ENCODE measurements around the gene DRAXIN.
A peak's percentile ranks its signal among the peaks of the same experiment; 100 is the strongest.

The DRAXIN gene

DNA sequence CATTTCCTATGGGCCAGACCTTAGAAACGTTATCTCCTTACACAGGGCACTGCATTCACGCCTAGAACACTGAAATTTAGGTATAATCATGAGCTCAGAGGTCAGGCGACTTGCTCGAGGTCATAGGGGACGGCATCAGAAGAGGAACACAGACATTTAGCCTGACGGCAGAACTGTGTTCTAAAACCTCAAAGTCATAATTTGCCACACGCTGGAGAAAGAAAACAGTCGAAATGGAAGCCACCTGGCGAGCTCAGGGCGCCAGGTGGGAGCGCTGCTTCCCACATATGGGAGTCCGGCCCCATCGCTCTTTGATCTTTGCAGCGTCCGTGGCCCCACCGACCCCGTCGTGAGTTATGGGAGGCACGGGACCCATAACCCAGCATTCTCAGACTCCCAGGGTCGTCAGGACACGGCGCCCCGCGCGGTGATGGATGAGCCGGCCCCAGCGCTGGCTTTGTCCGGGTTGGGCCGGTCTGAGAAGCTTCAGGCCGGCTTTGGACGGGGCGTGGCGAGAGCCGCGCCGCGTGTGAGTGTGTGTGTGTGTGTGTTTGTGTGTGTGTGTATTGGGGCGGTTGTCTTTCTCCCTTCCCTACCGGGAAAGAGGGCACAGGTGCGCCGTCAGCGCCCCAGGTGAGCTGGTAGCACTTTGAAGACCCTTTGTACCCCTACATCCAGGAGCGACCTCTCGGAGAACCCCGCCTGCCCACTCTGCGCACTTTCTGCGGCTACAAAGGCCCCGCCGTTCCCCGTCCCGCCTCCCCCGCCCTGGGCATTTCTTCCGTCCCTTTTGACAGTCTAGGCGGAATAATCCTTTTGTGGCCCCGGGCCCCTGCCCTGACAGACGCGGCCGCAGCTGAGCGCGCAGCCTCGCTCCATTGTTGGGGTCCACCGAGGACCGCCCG is 861 bp upstream of the DRAXIN start:
- no peak for DNase-seq

GRCh38 chr1:11691928-11692711 is 610 bp downstream of the DRAXIN start:
- no peak for DNase-seq

DNA sequence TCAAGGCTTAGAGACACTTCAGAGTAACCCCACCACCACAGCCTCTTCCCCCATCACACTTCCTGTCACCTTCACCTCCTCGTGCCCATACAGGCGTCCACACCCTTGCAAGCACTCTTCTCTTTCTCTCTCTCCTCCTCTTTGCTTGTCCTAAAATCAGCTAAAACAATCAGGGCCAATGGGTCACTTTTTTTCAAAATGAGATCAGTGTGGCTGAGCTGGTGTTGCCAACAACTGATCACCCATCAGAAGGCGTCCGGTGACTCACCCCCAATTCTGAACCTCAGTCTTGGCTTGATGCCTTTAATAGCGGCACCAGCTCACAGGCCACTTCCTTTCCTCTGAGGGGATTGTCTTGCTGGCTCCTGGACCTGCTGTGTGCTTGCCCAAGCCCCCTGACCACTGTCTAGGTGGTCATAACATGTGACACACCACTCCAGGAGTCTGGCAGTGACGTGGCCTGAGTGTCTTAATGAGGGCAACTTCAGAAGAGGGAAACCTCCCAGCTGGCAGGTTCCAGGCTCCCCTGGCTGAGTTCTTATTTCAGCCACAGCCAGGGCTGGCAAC is 1.6 kb downstream of the DRAXIN start:
- DNase-seq: no peak

DNA sequence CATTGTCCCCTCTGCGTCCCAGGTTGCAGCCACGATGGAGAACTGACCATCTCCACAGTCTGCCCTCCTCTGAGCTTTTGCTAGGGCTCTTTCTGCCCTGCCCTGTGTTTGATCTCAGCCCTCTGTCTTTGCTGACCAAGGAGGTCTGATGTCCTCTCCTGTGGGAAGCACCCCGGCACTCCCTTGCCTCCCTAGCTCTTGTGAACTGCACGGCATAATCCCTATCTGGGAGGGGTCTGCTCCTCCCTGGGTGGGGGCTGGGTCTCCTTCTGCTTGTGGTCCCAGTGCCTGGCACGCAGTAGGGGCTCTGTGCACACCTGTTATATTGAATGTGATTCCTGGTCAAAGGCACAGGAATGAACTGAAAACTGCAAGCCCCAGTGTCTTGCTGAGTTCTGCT is 2.4 kb downstream of the DRAXIN start:
- no peak for DNase-seq

DNA sequence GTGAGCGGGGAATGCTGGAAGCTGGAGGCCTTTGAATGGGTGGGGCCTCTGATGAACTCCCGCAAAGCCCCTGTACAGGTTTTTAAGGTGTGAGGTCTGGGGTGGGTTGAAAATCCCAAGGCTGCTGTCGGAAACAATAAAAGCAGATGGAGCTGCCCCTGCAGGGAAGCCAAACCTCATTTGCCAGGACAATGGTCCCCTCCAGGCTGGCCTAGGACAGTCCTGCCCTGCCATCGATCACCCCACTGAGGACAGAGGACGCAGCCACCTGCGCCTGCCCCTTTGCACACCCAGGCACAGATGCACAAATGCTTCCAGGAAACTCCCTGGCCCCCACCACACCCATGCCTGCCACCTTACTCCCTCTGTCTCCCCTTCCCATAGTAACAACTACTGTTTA is 4.4 kb downstream of the DRAXIN start:
- no peak for DNase-seq

- DNase-seq: no peak
These were observed 5.8 kb downstream of the DRAXIN start for GRCh38 chr1:11697188-11697892.

DNA sequence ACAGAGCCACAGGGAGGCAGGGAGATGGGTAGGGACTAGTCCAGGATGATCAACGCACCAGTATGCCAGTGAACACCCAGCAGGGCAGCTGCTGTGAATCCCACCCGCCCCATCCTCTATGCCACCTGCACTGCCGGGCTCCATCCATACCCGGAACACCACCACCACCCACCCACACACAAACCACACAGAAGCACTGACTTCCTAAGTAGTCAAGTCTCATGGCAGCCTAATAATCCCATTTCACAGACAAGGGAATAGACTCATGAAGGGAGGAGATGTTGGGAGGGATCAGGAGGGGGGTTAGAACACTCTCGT is 6.3 kb downstream of the DRAXIN start:
- DNase-seq: no peak

DNA sequence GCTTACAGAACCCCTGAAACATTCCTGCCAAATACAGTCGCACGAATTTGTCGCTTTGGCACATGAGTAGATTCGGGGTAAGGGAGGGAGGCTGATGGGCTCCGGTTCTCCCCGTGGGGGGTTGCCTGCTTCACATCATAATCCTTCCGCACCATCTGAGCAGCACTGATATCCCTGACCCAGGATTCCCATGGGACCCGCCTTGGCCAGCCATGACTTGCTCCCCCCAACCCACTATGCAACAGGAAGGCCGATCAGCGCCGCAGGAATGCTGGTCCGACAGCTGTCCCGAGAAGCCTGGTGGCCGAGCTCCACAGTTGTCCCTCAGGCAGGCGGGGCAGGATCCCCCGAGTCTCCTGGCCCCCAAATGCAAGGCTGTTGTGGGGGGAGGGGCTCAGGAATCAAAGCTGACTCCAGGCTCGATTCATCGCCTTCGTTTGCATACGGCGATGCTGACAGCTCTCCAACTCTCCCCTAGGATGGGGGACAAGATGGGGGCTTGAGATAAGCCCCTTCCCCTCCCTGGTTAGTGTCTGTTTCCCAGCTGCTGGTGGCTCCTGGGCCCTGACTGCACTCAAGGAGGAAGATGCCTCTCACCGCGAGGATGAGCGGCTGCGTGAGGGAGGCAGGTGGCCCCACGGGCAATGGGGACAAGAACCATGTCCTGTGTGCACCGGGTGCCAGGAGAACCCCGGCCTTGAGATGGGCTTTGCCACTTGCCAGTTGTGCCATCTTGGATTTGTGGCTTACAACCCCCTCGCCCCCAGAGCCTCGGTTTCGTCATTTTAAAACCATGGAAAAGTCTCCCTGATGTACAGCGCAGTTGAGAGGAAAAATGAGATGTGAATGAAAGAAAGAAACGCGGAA is 9.3 kb downstream of the DRAXIN start:
- no peak for DNase-seq

GRCh38 chr1:11701551-11701961 is 10.0 kb downstream of the DRAXIN start:
- no peak for DNase-seq

GRCh38 chr1:11701981-11702803 is 10.7 kb downstream of the DRAXIN start:
- DNase-seq: no peak

DNA sequence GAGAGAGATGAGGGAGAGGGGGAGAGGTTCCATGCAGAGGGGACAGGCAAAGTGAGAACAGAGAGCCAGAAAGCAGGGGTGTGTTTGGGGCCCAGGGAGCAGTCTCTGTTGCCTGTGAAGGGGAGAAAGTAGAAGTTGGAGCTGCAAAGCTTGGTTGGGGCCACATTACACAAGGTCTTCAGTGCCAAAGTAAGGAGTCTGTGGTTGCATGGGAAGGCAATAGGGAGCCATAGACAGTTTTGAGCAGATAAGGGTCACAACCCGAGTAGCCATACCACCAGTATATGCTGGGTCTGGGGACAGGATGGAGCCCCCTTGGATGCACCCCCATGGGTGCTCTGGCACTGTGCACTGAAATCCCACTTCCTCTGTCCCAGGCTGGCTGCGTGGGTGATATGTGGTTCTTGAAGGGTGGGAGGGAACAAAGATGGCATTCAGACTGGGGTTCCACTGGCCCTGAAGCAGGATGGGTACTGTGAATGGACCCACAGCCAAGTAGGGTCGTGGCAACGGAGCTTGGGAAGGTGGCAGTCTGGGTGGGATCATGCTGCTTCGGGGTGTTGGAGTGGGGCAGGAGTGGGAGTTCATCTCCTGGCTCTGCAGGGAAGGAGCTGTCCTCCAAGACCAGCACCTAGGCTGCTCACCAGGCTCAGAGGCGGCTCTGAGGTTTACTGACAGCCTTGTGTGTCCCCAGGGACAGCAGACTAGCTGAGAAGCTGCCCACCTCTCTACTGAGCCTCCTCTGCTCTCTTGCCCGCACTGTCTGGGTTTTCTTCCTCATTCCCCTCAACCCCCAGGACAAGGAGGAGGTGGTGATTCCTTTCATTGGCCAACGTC is 12.1 kb downstream of the DRAXIN start:
- DNase-seq: no peak

GRCh38 chr1:11704194-11704529 is 12.7 kb downstream of the DRAXIN start:
- no peak for DNase-seq

- DNase-seq: no peak
These were observed 13.4 kb downstream of the DRAXIN start for GRCh38 chr1:11704691-11705475.

DNA sequence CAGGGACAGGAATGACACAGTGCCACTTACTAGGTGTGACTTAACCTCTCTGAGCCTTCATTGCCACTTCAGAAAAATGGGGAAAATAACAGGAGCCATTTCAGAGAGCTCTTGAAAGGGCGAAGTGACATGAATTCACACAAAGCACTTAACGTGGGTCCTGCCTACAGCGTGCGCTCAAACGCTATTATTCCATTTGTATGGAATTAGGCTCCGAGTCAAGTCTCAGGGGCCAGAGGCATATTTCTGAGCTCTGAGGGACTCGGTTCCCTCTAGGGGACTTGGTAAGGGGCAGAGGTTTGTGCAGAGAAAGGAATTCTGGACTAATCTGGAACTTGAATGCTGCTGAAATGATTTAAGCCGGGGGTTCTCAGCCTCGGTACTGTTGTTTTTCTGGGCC is 14.1 kb downstream of the DRAXIN start:
- no peak for DNase-seq

DNA sequence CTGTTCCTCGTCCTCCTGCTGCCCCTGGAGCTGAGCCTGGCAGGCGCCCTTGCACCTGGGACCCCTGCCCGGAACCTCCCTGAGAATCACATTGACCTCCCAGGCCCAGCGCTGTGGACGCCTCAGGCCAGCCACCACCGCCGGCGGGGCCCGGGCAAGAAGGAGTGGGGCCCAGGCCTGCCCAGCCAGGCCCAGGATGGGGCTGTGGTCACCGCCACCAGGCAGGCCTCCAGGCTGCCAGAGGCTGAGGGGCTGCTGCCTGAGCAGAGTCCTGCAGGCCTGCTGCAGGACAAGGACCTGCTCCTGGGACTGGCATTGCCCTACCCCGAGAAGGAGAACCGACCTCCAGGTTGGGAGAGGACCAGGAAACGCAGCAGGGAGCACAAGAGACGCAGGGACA is 14.8 kb downstream of the DRAXIN start:
- DNase-seq: no peak

DNA sequence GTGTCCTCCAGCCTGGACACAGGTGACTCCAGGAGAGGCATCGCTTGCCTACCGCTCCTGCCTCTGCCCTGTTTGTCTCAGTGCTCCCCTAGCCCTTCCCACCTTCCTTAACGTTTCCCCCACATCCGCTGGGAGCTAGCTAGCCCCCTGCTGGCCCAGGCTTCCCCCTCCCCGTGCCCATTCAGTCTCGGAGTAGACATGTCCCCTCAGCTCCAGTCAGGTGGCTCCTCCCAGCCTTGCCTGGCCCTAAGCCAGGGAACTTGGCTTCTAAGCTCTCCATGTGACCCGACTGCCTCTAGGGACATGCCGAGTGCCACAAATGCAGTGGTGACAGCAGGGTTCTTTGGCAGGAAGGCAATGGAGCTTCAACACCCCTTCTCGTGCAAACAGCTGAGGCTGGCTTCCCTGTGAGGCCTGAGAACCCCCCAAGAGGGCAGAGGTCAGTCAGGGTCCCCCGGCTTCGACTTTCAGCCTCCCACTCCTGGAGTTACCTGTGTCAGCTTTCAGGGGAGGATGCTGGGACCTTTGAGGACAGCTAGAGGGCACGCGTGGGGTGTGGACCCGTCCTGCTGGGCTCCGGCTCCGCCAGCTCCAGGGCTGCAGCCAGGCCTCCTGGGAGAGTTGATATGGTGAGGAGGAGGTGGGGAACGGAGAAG is 16.2 kb downstream of the DRAXIN start:
- DNase-seq: peak; percentile 29 to 49

- no peak for DNase-seq
These were observed 17.2 kb downstream of the DRAXIN start for GRCh38 chr1:11708554-11709350.

DNA sequence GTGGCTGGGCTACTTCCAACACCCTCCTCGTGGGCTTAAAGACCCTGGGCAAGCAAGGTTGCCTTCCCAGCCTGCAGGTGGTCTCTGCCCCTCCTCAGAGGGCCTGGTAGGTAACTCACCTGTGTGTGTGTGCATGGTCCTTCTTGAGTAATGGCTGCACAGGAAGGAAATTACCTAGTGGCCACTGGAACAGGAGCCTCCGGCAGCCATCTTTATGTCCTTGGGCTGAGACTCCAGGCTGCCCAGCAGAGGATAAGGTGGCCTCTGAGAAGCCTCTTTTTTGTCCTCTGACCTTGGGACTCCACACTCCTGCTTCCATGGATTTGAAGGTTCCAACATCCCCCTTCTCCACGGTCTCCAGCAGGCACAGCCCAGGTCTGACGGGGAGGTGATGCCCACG is 20.0 kb downstream of the DRAXIN start:
- no peak for DNase-seq
